ENCODE measurements around the gene NPR3.

GRCh38 chr5:32690666-32691065 lies 20.5 kb upstream of the NPR3 start:
- TF ChIP-seq JUND (IDR thresholded peaks at IDR 0.05) (no peak), CTCF (IDR thresholded peaks at IDR 0.05; ENCODE audit: low read depth, low read length, missing input control) (no peak), REST (IDR thresholded peaks at IDR 0.05) (no peak), TAF1 (conservative IDR thresholded peaks at IDR 0.05) (no peak), RAD21 (IDR thresholded peaks at IDR 0.05) (no peak), ATF3 (IDR thresholded peaks at IDR 0.05) (no peak), EGR1 (IDR thresholded peaks at IDR 0.05; ENCODE audit: low read depth in 2 of 2) (no peak), GABPA (IDR thresholded peaks at IDR 0.05 in 1 of 2, conservative IDR thresholded peaks at IDR 0.05 in 1 of 2) (no peak)

Measured in liver (tissue), 3 donors.